ENCODE results near the gene SH2D6.
A peak's percentile ranks its signal among the peaks of the same experiment; 100 is the strongest.

SH2D6 gene

DNA sequence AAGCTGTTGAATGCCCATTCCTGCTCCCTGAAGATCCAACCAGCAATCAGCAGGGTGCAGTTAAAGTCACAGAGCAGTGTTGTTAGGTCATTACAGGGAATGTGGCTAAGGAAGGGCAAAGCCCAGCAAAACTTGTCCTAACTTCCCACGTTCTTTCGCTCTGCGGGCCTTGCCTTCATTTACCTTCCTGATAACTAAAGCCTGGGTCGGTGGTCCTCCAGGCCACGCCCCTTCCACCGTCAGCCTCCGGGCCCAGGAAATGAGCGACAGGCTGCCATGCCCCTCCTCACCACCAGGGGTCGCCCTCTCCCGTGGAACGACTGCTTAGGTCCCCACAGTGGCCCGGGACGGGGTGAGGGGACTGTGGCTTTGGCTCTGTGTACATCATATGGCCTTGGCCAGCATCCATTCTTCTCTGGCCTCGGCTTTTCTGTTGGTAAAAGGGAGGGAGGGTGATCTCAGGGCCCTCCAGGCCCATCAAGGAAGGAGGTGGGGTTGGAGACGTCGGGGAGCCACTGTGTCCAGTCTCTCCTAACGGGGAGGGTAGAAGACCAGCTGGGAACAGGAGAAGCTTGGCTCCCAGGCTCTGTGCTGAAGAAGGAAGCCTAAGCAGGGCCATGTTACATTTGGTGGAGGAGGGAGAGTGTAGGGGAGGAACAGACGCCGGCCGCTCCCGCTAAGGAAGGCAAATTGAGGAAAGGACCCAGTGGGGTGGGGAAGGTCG, 2.2 kb downstream of the SH2D6 start (continued):
- TF ChIP-seq, protein P1, sequence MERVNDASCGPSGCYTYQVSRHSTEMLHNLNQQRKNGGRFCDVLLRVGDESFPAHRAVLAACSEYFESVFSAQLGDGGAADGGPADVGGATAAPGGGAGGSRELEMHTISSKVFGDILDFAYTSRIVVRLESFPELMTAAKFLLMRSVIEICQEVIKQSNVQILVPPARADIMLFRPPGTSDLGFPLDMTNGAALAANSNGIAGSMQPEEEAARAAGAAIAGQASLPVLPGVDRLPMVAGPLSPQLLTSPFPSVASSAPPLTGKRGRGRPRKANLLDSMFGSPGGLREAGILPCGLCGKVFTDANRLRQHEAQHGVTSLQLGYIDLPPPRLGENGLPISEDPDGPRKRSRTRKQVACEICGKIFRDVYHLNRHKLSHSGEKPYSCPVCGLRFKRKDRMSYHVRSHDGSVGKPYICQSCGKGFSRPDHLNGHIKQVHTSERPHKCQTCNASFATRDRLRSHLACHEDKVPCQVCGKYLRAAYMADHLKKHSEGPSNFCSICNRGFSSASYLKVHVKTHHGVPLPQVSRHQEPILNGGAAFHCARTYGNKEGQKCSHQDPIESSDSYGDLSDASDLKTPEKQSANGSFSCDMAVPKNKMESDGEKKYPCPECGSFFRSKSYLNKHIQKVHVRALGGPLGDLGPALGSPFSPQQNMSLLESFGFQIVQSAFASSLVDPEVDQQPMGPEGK (tag by site-specific recombination; IDR thresholded peaks at IDR 0.05) = no peak; the same call in 1 of the 2 replicates
- TF ChIP-seq ZNF654 (tag by site-specific recombination; IDR thresholded peaks at IDR 0.05; ENCODE audit: low read depth) (peak; percentile 72), ZNF560 (tag by site-specific recombination; IDR thresholded peaks at IDR 0.05; ENCODE audit: borderline replicate concordance) (no peak), ZNF514 (tag by site-specific recombination; IDR thresholded peaks at IDR 0.05) (no peak)
- TF ChIP-seq, protein P2, sequence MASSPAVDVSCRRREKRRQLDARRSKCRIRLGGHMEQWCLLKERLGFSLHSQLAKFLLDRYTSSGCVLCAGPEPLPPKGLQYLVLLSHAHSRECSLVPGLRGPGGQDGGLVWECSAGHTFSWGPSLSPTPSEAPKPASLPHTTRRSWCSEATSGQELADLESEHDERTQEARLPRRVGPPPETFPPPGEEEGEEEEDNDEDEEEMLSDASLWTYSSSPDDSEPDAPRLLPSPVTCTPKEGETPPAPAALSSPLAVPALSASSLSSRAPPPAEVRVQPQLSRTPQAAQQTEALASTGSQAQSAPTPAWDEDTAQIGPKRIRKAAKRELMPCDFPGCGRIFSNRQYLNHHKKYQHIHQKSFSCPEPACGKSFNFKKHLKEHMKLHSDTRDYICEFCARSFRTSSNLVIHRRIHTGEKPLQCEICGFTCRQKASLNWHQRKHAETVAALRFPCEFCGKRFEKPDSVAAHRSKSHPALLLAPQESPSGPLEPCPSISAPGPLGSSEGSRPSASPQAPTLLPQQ (tag by site-specific recombination; IDR thresholded peaks at IDR 0.05) = peak; percentile 52; the same call in 1 of the 2 replicates

DNA sequence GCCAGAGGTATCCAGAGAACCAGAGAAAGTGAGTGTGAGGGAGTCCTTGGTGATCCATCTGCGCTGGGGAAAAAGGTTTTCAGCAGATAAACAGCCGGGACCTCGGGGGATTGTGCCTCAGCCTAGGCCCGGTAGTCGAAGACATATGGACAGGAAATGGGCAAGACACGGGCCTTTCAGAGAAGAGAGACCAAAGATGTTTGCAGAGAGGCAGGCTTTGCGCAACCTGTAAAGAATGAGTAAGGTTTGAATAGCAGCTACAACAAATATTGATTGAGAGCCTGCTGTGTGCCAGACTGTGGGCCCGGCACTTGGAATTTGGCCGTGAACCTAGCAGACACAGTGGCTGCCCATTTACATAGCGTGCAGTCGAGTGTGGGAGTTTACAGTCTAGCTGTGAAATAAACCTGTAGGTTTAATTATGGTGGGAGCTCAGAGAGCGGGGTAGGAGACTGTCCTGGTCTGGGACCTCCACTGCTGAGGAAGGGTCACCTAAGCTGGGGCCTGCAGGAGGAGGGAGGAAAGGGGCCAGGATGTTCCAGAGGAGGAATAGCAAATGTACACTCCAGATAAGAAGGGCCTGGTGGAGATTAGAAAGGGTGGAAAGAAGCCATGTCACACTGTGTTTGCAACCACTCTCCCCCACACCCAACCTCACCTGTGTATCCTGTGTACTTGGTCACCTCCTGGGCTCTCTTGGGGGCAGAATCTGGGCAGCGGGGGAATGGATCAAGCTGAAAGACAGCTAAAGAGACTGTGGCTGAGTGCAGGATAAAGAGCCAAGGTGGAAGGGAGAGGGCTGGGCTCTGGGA, 3.0 kb downstream of the SH2D6 start:
- no peak overlapping the region for H3K4me3 ChIP-seq (ENCODE audit: low read depth, low read length)
- ChIA-PET CTCF (interaction anchor here (0.5 to 4.2 kb wide), 21 partner anchors 8 to 899 kb away, joined by 3 to 144 read pairs (median 3); partner anchors contain the start of gene MAT2A), POLR2A (interaction anchor here (1.0 to 6.2 kb wide), 5 partner anchors 110 to 130 kb away, joined by 3 to 87 read pairs (median 20); partner anchors contain the start of gene MAT2A)
- no peaks in the 10 kb centered on the region for H3K36me3 ChIP-seq (ENCODE audit: control insufficient read depth in 2 of 2, insufficient read depth in 1 of 2, low read length in 2 of 2)
- TF ChIP-seq KLF8 (tag by site-specific recombination; IDR thresholded peaks at IDR 0.05) = no peak
- H3K9me3 ChIP-seq (ENCODE audit: control insufficient read depth, insufficient read depth, low read depth, low read length) = no peaks in the 10 kb centered on the region
- H3K4me1 ChIP-seq (ENCODE audit: control insufficient read depth, insufficient read depth, low read length) = peaks cover 4% of the 10 kb centered on the region
- no peak overlapping the region for H3K27ac ChIP-seq (ENCODE audit: extremely low read depth, low read depth, low read length)

DNA sequence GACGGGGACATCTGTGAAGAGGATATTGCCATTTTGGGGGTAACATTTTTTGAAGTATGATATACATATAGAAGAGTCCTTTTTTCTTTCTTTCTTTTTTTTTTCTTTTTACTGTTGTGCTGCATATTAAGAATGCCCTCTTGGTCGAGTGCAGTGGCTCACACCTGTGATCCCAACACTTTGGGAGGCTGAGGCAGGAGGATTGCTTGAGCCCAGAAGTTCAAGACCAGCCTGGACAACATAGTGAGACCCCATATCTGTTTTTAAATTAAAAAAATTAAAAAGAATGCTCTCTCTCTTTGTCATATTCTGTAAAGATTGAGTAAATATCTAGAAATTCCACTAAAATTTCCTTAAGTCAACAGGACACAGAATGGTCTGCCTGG, 3.6 kb downstream of the SH2D6 start:
- Histone ChIP-seq H3K36me3 (ENCODE audit: control insufficient read depth in 2 of 2, insufficient read depth in 1 of 2, low read length in 2 of 2) (no peaks in the 10 kb centered on the region), H3K27ac (ENCODE audit: extremely low read depth, low read depth, low read length) (no peak overlapping the region), H3K4me1 (ENCODE audit: control insufficient read depth, insufficient read depth, low read length) (peaks cover 4% of the 10 kb centered on the region), H3K9me3 (ENCODE audit: control insufficient read depth, insufficient read depth, low read depth, low read length) (no peaks in the 10 kb centered on the region), H3K4me3 (ENCODE audit: low read depth, low read length) (no peak overlapping the region)
- POLR2A ChIA-PET = interaction anchor here (1.2 to 6.2 kb wide), 3 partner anchors 118 to 129 kb away, joined by 3 to 87 read pairs (median 20); partner anchors contain the start of gene MAT2A
- CTCF ChIA-PET = interaction anchor here (0.6 to 4.2 kb wide), 8 partner anchors 8 to 155 kb away, joined by 3 to 144 read pairs (median 8); partner anchors contain the start of gene MAT2A
- TF ChIP-seq, protein P3, sequence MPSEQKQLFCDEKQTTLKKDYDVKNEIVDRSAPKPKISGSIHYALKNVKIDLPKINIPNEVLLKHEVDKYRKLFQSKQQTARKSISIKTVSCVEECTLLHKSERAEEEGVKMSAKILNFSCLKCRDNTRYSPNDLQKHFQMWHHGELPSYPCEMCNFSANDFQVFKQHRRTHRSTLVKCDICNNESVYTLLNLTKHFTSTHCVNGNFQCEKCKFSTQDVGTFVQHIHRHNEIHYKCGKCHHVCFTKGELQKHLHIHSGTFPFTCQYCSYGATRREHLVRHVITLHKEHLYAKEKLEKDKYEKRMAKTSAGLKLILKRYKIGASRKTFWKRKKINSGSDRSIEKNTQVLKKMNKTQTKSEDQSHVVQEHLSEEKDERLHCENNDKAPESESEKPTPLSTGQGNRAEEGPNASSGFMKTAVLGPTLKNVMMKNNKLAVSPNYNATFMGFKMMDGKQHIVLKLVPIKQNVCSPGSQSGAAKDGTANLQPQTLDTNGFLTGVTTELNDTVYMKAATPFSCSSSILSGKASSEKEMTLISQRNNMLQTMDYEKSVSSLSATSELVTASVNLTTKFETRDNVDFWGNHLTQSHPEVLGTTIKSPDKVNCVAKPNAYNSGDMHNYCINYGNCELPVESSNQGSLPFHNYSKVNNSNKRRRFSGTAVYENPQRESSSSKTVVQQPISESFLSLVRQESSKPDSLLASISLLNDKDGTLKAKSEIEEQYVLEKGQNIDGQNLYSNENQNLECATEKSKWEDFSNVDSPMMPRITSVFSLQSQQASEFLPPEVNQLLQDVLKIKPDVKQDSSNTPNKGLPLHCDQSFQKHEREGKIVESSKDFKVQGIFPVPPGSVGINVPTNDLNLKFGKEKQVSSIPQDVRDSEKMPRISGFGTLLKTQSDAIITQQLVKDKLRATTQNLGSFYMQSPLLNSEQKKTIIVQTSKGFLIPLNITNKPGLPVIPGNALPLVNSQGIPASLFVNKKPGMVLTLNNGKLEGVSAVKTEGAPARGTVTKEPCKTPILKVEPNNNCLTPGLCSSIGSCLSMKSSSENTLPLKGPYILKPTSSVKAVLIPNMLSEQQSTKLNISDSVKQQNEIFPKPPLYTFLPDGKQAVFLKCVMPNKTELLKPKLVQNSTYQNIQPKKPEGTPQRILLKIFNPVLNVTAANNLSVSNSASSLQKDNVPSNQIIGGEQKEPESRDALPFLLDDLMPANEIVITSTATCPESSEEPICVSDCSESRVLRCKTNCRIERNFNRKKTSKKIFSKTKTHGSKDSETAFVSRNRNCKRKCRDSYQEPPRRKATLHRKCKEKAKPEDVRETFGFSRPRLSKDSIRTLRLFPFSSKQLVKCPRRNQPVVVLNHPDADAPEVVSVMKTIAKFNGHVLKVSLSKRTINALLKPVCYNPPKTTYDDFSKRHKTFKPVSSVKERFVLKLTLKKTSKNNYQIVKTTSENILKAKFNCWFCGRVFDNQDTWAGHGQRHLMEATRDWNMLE (tag by site-specific recombination; conservative IDR thresholded peaks at IDR 0.05; ENCODE audit: low read depth) = no peak
- TF ChIP-seq ZNF658 (tag by site-specific recombination; IDR thresholded peaks at IDR 0.05) (no peak), ZNF629 (tag by site-specific recombination; IDR thresholded peaks at IDR 0.05) (no peak), ZNF521 (tag by site-specific recombination; IDR thresholded peaks at IDR 0.05) (no peak), ZNF341 (tag by site-specific recombination; IDR thresholded peaks at IDR 0.05; ENCODE audit: low read depth) (no peak), ZNF549 (tag by site-specific recombination; IDR thresholded peaks at IDR 0.05) (no peak), HOXC10 (CRISPR knock-in tag; IDR thresholded peaks at IDR 0.05) (no peak), ZNF571 (tag by site-specific recombination; IDR thresholded peaks at IDR 0.05) (no peak), ZNF555 (tag by site-specific recombination; conservative IDR thresholded peaks at IDR 0.05) (no peak)
- TF ChIP-seq, protein P1 (tag by site-specific recombination; IDR thresholded peaks at IDR 0.05) = no peak

Measured in HEK293 (cell line).